ENCODE data around the gene BAZ2B.

DNA sequence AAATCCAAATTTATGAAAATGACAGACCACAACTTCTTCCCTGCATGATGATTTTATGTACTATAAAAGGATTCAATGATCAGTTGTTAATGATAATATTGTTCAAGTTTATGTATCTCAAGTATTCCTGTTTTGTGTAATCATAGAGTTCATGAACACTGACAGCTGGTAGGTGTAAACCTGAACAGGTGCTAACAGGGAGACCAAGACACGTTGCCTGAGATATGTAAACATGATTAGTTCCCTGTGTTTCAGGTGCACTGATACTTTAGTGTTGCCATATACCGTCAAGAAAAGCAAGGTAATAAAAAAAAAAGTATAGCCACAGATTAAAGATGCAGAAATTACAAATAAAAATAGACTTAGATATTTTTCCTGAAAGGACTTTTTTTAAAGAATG is 131.8 kb downstream of the BAZ2B start:
- TF ChIP-seq, protein P1, sequence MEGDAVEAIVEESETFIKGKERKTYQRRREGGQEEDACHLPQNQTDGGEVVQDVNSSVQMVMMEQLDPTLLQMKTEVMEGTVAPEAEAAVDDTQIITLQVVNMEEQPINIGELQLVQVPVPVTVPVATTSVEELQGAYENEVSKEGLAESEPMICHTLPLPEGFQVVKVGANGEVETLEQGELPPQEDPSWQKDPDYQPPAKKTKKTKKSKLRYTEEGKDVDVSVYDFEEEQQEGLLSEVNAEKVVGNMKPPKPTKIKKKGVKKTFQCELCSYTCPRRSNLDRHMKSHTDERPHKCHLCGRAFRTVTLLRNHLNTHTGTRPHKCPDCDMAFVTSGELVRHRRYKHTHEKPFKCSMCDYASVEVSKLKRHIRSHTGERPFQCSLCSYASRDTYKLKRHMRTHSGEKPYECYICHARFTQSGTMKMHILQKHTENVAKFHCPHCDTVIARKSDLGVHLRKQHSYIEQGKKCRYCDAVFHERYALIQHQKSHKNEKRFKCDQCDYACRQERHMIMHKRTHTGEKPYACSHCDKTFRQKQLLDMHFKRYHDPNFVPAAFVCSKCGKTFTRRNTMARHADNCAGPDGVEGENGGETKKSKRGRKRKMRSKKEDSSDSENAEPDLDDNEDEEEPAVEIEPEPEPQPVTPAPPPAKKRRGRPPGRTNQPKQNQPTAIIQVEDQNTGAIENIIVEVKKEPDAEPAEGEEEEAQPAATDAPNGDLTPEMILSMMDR (IDR thresholded peaks at IDR 0.05): no peak
- TF ChIP-seq EZH2 (IDR thresholded peaks at IDR 0.05) (no peak), EZH2phosphoT487 (IDR thresholded peaks at IDR 0.05) (no peak)
